ENCODE measurements around the gene TSPOAP1.

Gene TSPOAP1

DNA sequence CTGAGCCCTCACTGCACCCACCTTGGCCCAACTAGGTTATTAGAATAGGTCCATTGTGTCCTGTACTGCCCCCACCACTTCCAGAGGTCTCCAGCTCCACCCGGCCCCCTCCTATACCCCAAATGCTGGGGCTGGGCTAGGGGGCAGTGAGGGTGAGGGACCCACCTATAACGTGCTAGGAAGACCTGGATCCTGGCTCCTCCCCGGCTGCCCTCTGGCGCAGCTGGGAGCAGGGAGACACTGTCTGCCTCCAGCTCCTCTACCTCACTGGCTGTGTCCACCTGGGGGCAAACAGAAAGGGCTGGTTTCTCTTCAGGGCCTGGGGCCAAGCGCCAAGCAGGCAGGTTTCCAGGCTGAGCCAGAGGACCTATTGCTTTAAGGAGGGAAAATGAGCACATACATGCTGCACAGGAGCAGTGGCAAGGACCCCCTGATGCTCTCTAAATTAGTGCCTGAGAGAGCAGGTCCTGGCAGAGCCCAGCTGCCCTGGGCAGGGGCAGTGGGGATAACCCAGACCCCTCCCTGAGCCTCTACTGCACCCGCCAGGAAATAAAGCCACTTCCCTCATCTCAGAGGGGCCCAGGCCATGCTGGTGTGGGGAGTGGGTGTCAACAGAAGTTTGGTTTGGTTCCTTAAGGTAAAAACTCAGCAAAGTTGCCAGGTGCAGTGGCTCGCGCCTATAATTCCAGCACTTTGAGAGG lies 12.2 kb downstream of the TSPOAP1 start:
- DNase-seq (ENCODE audit: low read depth) = no peak

DNA sequence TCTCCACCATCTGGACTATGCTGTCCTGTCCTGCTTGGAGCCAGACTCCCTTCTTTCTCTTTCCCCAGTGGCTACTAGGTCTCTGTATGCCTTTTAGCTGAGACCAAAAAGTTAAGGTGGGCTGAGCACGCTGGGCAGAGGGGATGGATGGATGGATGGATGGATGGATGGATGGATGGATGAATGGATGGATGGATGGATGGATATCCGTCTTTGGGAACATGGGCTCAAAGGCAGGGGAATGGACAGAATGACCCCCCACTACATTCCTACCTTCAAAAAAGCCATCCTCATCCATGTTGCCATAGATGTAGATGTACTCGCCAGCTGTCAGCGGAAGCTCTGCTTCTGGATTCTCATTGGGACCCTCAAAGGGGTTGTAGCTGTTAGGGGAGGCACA lies 12.8 kb downstream of the TSPOAP1 start:
- no peak for DNase-seq (ENCODE audit: low read depth)

- DNase-seq (ENCODE audit: low read depth) = no peak
These were observed 13.3 kb downstream of the TSPOAP1 start for GRCh38 chr17:58315281-58315711.

- DNase-seq (ENCODE audit: low read depth) = no peak
These were observed 13.9 kb downstream of the TSPOAP1 start for GRCh38 chr17:58314706-58315015.

DNA sequence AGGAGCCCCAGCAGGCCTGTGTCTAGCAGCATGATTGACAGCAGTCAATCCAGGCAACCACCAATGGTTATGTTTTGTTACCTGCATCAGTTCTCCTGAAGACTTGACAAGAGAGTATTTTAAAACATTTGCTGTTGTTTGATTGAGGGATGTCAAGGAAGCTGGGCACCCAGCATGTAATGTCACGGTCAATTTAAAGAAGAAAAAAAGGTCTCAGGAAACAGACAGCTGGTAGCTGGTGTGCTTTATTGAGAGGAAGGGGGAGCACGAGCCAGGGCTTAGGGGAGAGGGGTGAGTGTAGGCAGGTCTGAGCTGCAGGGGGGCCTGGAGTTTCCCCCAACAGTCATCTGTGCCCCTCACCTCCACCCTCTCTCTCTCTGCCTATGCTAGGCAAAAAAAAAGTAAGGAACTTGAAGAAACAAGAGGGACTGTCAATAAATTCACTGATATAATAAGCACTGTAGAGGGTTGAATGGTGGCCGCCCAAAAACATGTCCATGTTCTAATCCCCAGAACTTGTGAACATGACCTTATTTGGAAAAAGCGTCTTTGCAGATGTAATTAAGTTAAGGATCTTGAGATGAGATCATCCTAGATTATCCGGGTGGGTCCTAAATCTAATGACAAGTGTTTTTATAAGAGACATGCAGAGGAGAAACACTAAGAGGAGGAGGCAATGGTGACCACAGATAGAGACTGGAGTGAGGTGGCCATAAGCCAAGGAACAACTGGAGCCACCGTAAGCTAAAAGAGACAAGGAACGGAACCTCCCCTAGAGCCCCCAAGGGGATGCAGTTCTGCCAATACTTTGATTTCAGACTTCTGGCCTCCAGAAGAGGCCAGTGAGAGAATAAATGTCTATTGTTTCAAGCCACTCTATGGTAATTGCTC lies 14.5 kb downstream of the TSPOAP1 start:
- no peak for DNase-seq (ENCODE audit: low read depth)

- DNase-seq (ENCODE audit: low read depth) = no peak
These were observed 15.8 kb downstream of the TSPOAP1 start for GRCh38 chr17:58312829-58313228.

GRCh38 chr17:58312021-58312630 lies 16.5 kb downstream of the TSPOAP1 start:
- DNase-seq (ENCODE audit: low read depth) = no peak

- no peak for DNase-seq (ENCODE audit: low read depth)
These were observed 17.1 kb downstream of the TSPOAP1 start for GRCh38 chr17:58311429-58311894.

DNA sequence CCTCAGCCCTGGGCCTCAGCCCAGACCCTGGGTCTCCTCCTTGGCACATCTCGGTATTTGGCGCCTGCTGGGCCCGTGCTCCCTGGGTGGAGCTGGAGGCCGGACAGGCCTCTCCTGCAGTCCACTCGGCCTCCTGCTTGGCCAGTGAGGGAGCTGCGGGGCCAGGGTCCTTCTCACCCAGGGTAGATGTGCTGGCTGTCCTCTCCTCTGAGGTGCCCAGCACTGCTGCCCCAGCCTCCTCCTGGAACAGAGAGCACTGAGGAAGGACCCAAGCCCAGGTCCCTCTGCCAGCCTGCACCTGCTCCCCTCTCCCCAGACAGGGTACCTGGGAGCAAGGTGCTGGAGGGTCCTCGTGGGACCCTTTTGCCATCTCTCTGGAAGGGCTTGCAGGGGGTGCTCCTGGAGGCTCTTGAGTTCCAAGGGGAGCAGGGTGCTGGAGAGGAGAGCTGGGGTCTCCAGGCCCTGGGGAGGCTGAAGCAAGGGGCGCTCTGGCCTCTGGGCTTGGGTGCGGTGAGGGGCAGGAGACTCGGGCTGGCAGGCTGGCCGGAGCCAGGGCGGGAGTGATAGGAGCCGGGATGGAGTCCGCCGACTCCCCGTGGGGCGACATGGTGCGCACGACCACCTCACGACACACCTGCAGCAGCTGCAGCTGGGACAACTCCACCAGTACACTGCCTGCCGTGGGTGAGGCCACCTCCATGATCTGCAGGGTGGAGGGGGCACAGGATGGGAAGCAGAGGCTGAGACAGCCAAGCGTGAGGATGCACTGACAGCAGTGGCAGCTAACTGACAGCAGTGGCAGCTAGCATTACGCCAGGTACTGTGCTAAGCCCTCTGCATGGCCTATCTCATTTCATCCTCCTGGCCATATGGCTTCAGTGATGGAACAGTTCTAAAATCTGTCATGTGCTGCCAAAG lies 17.8 kb downstream of the TSPOAP1 start:
- no peak for DNase-seq (ENCODE audit: low read depth)

DNA sequence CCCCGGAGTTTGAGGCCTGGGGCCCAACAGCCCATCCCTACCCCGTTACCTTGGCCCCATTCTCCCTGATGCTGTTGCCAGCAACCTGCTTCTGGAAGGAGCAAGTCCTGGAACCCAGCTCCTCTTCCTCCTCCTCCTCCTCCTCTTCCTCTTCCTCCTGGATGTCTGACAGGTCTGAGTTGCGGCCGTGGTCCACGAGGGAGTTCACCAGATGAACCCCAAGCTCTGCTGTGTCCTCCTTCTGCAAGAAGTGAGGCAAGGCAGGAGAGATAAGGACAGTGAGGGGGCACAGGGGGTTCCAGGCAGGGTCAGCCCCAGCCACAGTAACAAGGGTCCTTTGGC lies 18.7 kb downstream of the TSPOAP1 start:
- no peak for DNase-seq (ENCODE audit: low read depth)

DNA sequence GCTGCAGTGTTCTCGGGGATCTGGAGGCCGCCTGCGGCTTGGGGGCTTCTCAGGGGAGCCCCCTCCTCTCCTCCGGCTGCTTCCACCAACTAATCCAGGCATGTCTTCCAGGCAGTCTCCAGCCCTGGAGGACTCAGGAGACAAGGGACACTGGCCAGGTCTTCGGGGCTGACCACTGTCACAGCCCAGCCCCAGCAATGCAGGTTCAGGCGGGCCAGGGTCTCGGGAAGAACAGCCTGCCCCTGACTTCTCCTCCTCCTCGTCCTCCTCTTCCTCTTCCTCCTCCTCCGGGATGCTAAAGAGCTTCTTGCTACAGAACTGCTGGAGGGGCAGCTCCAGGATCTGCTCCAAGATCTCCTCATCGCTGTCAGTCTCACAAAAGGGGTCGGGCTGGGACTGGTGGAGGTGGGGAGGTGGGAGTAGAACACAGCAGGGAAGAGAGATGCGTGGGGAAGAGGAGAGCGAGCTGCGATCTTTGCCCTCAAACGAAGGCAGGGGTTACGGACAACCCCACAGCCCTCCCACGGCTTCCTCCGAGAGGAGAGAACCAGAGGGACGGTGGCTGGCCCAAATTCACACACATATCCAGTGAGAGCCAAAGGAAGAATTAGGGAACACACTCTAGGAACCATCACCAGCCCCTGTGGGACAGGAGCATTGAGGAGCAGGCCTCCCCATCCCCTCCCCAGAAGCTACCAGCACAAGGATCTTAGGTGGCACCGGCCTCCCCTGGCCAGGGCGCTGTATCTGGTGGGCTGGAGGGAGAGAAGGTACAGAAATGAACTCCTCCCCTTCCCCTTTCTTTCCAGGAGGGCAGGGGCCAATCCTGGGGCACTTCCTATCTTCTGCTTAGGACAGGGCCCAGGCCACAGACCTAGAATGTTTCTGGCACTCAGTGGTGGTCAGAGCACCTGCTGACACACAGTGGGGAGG lies 19.3 kb downstream of the TSPOAP1 start:
- no peak for DNase-seq (ENCODE audit: low read depth)

GRCh38 chr17:58308173-58308984 lies 20.2 kb downstream of the TSPOAP1 start:
- no peak for DNase-seq (ENCODE audit: low read depth)

DNA sequence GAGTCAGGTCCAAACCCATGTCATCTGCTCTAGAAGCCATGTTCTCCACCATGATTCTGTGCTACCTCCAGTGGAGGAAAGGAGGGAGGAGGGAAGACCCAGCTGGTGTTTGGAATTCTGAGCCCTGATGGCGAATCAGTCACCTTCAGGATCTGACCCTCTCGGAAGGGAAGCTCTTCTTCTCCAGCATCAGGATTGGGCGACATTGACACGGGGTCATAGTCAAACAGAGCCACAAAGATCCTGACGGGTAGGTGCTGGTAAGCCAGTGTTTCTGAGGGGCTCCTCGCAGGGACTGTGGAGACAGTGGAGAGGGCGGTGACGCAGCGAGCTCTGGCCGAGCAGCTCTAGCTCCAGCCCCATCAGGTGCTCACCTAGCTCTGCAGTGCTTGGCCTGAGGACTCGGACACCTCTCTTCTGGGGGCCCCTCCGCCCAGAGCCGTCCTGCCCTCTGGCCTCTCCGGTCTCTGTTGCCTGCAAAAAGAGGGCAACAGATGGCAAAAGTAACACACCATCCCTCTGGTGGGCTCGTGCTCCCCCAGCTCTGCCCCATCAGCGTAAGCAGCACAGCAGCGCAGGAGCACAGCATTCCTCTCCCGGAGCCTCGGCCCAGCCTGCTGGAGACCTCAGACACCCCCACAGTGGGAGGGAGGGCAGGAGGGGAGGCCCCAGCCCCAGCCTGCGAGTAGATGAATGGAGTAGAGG lies 21.0 kb downstream of the TSPOAP1 start:
- DNase-seq (ENCODE audit: low read depth) = no peak

DNA sequence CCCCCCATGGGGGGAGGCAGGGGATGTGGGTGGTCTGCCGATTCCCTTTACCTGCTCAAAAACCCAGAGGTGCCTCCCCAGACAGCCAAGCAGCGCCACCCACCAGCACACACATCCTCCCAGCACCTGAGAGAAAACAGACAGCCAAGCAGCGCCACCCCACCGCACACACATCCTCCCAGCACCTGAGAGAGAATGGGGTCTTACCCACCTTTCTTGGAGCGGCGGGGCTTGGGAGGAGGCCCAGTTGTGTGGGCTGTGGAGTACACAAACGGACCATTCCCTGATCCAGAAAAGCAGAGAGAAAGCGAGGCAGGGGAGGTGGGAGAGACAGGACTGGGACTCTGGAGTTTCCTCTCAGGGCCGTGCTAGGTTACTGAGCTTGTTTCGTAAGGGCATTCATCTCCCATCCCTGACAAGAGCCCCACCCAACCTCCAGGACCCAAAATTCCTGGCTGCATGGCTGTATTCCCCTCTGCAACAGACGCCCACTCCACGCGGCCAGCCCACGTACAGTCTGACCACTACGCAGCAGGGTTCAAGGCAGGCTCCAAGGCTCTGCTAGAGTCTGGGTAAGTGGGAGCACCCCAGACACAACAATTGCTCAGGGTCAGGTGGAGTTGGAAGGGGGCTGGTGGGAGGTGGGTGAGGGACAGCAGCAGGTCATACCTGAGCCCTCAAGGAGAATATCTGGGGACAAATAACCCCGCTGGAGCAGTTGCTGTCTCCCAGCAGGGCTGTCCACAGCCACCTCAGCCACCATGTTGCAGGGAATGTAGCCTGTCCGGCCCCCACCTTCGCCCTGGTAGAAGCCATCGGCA lies 22.3 kb downstream of the TSPOAP1 start:
- DNase-seq (ENCODE audit: low read depth) = no peak

DNA sequence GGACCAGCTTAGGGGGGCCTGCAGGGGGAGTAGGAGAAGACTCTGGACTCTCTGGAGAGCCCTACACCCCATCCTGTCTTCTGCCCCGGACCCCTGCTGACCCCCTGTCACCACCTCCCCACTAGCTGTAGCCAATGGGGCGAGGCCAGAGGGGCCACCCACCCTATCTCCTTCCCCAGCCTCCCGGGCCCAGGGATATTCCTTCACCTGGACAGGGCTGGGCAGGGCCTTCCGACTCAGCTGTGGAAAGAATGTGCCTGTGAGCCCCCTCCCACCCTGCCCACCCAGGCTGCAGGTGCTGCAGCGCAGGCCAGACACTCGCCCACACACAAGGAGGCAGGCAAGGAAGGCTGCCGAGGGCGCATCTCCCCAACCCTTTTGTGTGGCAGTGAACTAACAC lies 23.0 kb downstream of the TSPOAP1 start:
- no peak for DNase-seq (ENCODE audit: low read depth)

DNA sequence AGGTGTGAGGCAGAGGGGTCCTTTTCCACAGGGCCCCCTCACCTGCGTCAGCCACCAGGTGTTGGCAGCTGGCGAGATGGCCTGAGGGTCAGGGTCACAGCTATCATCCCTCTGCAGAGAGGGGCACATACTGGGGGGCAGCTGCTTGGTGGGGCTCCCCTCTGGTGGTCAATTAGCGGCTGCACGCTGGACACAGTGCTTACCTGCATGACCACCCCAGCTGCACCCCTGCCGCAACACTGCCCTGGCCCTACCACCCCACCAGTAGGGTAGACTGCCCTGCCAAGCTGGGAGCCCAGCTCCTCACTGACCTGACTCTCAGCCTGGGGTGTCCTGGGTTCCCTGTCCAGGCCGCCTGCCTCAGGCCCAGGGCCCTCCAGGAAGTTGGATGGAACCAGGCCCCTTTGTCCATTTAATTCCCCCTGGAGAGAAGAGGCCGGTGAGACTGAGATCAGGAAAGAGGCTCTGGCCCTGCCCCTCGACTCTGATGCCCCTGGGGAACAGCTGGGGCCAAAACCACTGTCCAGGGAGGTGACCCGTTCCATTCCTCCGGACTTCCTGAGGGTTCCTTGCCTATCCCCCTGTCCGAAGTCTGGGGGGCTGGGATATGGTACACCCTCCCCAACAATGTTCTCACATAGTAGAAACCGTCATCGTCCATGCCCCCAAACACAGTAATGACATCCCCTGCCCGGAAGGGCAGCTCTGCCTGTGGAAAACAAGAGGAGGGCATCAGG lies 23.7 kb downstream of the TSPOAP1 start:
- DNase-seq (ENCODE audit: low read depth) = no peak

GRCh38 chr17:58303971-58304749 lies 24.4 kb downstream of the TSPOAP1 start:
- DNase-seq (ENCODE audit: low read depth) = peak; percentile 54
